ENCODE results near the gene SORBS2.
"Not testable (repeated sequence)": the region's sequence is repeated elsewhere in the genome, so short reads cannot be mapped to it uniquely, and the experiment has no call there.

SORBS2 gene

GRCh38 chr4:185737489-185738037 is 74.4 kb downstream of the SORBS2 start:
- no peak for DNase-seq (ENCODE audit: low read depth in 2 of 2)

- no peak for DNase-seq (ENCODE audit: low read depth in 2 of 2)
Observed at GRCh38 chr4:185736882-185737281, 75.1 kb downstream of the SORBS2 start.

GRCh38 chr4:185735866-185736400 is 76.1 kb downstream of the SORBS2 start:
- no peak for DNase-seq (ENCODE audit: low read depth in 2 of 2)

- no peak for DNase-seq (ENCODE audit: low read depth in 2 of 2)
Observed at GRCh38 chr4:185734930-185735329, 77.1 kb downstream of the SORBS2 start.

- no peak for DNase-seq (ENCODE audit: low read depth in 2 of 2)
Observed at GRCh38 chr4:185734214-185734613, 77.8 kb downstream of the SORBS2 start.

- DNase-seq (ENCODE audit: low read depth in 2 of 2) = no peak
Observed at GRCh38 chr4:185730849-185731608, 81.0 kb downstream of the SORBS2 start.

GRCh38 chr4:185730387-185730786 is 81.6 kb downstream of the SORBS2 start:
- no peak for DNase-seq (ENCODE audit: low read depth in 2 of 2)

GRCh38 chr4:185729391-185729804 is 82.6 kb downstream of the SORBS2 start:
- DNase-seq (ENCODE audit: low read depth in 2 of 2) = no peak

GRCh38 chr4:185728893-185729292 is 83.1 kb downstream of the SORBS2 start:
- DNase-seq (ENCODE audit: low read depth in 2 of 2) = no peak

GRCh38 chr4:185726931-185727330 is 85.1 kb downstream of the SORBS2 start:
- DNase-seq (ENCODE audit: low read depth in 2 of 2) = no peak

GRCh38 chr4:185723631-185724260 is 88.2 kb downstream of the SORBS2 start:
- no peak for DNase-seq (ENCODE audit: low read depth in 2 of 2)

- no peak for DNase-seq (ENCODE audit: low read depth in 2 of 2)
Observed at GRCh38 chr4:185722029-185722316, 90.0 kb downstream of the SORBS2 start.

- DNase-seq (ENCODE audit: low read depth in 2 of 2) = no peak
Observed at GRCh38 chr4:185721190-185722028, 90.6 kb downstream of the SORBS2 start.

- DNase-seq (ENCODE audit: low read depth in 2 of 2) = no peak
Observed at GRCh38 chr4:185719500-185719858, 92.5 kb downstream of the SORBS2 start.

GRCh38 chr4:185718578-185719499 is 93.2 kb downstream of the SORBS2 start:
- no peak for DNase-seq (ENCODE audit: low read depth in 2 of 2)

GRCh38 chr4:185717377-185717741 is 94.6 kb downstream of the SORBS2 start:
- no peak for DNase-seq (ENCODE audit: low read depth in 2 of 2)

- DNase-seq (ENCODE audit: low read depth in 2 of 2) = no peak
Observed at GRCh38 chr4:185716577-185717376, 95.2 kb downstream of the SORBS2 start.

- no peak for DNase-seq (ENCODE audit: low read depth in 2 of 2)
Observed at GRCh38 chr4:185716141-185716551, 95.8 kb downstream of the SORBS2 start.

- DNase-seq (ENCODE audit: low read depth in 2 of 2) = not testable (repeated sequence)
Observed at GRCh38 chr4:185714524-185714923, 97.5 kb downstream of the SORBS2 start.

- DNase-seq (ENCODE audit: low read depth in 2 of 2) = no peak
Observed at GRCh38 chr4:185713731-185714130, 98.3 kb downstream of the SORBS2 start.

Data from stimulated activated CD8-positive, alpha-beta memory T cell treated with anti-CD3 and anti-CD28 coated beads, Interleukin-15, amount 100 ng/mL, for 48 hours (primary cell).